ENCODE results near the gene URI1. TPM values are rescaled to one million over a fixed set of nuclear protein-coding genes. Genes with fewer than 3 reads are reported as not detected.

Gene URI1
- total and polyA plus RNA-seq, 2 of the 8 experiments (the other 6 are each of a cell fraction or from before 2014, with no cell fraction given) = 27.7 to 64.3 TPM

DNA sequence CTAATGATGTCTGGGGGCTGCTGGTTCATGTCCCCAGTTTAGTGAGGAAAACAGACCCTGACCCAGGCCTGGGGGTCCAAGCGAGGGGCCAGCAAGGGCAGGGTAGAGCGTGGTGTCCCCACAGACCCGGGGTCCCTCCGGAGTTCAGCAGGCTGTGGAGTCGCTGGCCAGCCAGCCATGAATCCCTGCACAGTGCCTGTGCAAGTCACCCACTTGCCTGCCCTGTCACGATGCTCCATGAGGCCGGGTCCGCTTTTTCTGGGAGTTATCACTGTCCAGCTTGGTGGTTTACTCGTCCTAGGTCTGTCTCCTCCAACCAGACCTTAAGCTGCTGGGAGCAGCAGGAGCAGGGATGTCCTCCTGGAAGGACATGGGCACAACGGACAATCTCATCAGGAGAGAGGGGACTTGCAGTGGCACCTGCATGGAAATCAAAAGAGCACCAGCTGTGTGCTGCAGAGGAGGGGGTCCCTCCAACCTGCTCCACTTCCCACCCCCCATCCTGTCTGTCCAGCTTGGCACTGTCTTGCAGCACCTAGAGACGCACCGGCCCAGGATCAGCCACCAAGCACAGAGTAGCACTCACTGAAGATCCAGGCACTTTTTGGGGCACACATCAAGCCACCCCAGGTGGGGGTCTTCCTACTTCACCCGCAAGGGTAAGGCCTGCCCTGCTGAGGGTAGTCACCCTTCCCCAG lies 121.8 kb downstream of the URI1 start:
- H3K23ac ChIP-seq (ENCODE audit: insufficient read length) = no peak overlapping the region
- H3K18ac ChIP-seq (ENCODE audit: extremely low read depth, low read length) = no peak overlapping the region
- no peak overlapping the region for H3K4me2 ChIP-seq (ENCODE audit: insufficient read depth in 1 of 2, low read depth in 2 of 2, low read length in 2 of 2)
- FAIRE-seq (no peak), DNase-seq (ENCODE audit: low read depth in 1 of 2, low spot score in 2 of 2) (no peak)
- H3K27me3 ChIP-seq (replicated peaks in 1 of 4; ENCODE audit: control insufficient read depth in 3 of 4, extremely low read depth in 1 of 4, insufficient read depth in 3 of 4, low read length in 3 of 4) = no peaks in the 10 kb centered on the region
- peaks cover 0 to 3% of the 10 kb centered on the region in 2 experiments for H4K20me1 ChIP-seq (replicated peaks in 1 of 2; ENCODE audit: control insufficient read depth in 1 of 2, insufficient read depth in 2 of 2, low read length in 2 of 2)
- no peak for TF ChIP-seq POLR2A (IDR thresholded peaks at IDR 0.05; ENCODE audit: control extremely low read depth in 1 of 2, low read depth in 2 of 2, low read length in 2 of 2)
- TF ChIP-seq CTBP2 (IDR thresholded peaks at IDR 0.05; ENCODE audit: borderline replicate concordance, insufficient read depth, insufficient read length, low read length) = no peak
- no peak for TF ChIP-seq TAF1 (IDR thresholded peaks at IDR 0.05; ENCODE audit: low read depth, low read length)
- TF ChIP-seq, protein P1, sequence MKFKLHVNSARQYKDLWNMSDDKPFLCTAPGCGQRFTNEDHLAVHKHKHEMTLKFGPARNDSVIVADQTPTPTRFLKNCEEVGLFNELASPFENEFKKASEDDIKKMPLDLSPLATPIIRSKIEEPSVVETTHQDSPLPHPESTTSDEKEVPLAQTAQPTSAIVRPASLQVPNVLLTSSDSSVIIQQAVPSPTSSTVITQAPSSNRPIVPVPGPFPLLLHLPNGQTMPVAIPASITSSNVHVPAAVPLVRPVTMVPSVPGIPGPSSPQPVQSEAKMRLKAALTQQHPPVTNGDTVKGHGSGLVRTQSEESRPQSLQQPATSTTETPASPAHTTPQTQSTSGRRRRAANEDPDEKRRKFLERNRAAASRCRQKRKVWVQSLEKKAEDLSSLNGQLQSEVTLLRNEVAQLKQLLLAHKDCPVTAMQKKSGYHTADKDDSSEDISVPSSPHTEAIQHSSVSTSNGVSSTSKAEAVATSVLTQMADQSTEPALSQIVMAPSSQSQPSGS (IDR thresholded peaks at IDR 0.05; ENCODE audit: low read length) = no peak
- TF ChIP-seq SIN3A (conservative IDR thresholded peaks at IDR 0.05 in 1 of 2, IDR thresholded peaks at IDR 0.05 in 1 of 2; ENCODE audit: low read depth in 1 of 2, low read length in 2 of 2) = no peak
- TF ChIP-seq HDAC2 (IDR thresholded peaks at IDR 0.05; ENCODE audit: borderline replicate concordance in 1 of 2, low read depth in 2 of 2, low read length in 2 of 2) = no peak
- TF ChIP-seq NRF1 (IDR thresholded peaks at IDR 0.05; ENCODE audit: low read depth, low read length) = no peak
- no peak for TF ChIP-seq SUZ12 (IDR thresholded peaks at IDR 0.05; ENCODE audit: low read length)
- no peak for TF ChIP-seq ASH2L (IDR thresholded peaks at IDR 0.05; ENCODE audit: low read length)
- TF ChIP-seq, protein P2, sequence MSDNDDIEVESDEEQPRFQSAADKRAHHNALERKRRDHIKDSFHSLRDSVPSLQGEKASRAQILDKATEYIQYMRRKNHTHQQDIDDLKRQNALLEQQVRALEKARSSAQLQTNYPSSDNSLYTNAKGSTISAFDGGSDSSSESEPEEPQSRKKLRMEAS (IDR thresholded peaks at IDR 0.05) = no peak
- TF ChIP-seq JUND (IDR thresholded peaks at IDR 0.05; ENCODE audit: low read length) = no peak
- H3K79me1 ChIP-seq (ENCODE audit: low read depth, low read length) = no peaks in the 10 kb centered on the region
- no peak overlapping the region for H4K5ac ChIP-seq (ENCODE audit: insufficient read length, low read depth, low read length)
- H2BK12ac ChIP-seq (ENCODE audit: low read depth, low read length) = 0 out of 2 replicates have a peak overlapping the region, but pooled peaks have one; percentile 27
- H3K4ac ChIP-seq (replicated peaks; ENCODE audit: insufficient read length, low read depth, low read length) = no peak overlapping the region
- H2BK15ac ChIP-seq (ENCODE audit: low read length) = no peak overlapping the region
- no peak overlapping the region for H2AFZ ChIP-seq (ENCODE audit: low read length)
- ChIA-PET POLR2A (ENCODE audit: partially characterized antibody) (no interaction called here), CTCF (ENCODE audit: partially characterized antibody) (interaction anchor here (0.6 kb wide), 1 partner anchor 566 kb away, joined by 3 read pairs; no protein-coding TSS in a partner anchor)
- H2BK20ac ChIP-seq (ENCODE audit: low read length) = no peak overlapping the region
- 90% methylated on average over 12 of the region's 13 CpGs; no CpG with 5 or more reads in 1 of the 2 experiments for WGBS, 2 experiments (ENCODE audit: extremely low coverage in 1 of 2, insufficient coverage in 1 of 2, insufficient read length in 1 of 2, insufficient replicate concordance in 2 of 2, low coverage in 1 of 2, low lambda C conversion rate in 2 of 2, missing lambda C conversion rate in 1 of 2)
- H3K14ac ChIP-seq (ENCODE audit: insufficient read length) = no peak overlapping the region
- H3K4me1 ChIP-seq (replicated peaks in 1 of 4; ENCODE audit: control insufficient read depth in 3 of 4, insufficient read depth in 4 of 4, low read length in 3 of 4) = no peaks in the 10 kb centered on the region
- H3K23me2 ChIP-seq (ENCODE audit: low read depth, low read length) = peaks cover 13% of the 10 kb centered on the region; the same call in 1 of the 2 replicates
- H4K8ac ChIP-seq (ENCODE audit: extremely low read depth, insufficient read depth, low read length) = no peak overlapping the region
- H3K9me3 ChIP-seq (ENCODE audit: insufficient read depth in 2 of 2, low read depth in 1 of 2, low read length in 1 of 2) = no peaks in the 10 kb centered on the region
- no peak overlapping the region for H3K56ac ChIP-seq (replicated peaks; ENCODE audit: insufficient read length, low read depth, low read length)
- no peak overlapping the region for H3K9ac ChIP-seq (replicated peaks in 1 of 4; ENCODE audit: extremely low read depth in 1 of 4, low read depth in 3 of 4, low read length in 3 of 4)
- no peaks in the 10 kb centered on the region for H3K36me3 ChIP-seq (ENCODE audit: control insufficient read depth in 2 of 4, insufficient read depth in 4 of 4, low read length in 3 of 4)
- no peak overlapping the region for H2AK5ac ChIP-seq (ENCODE audit: low read depth, low read length)
- H2BK120ac ChIP-seq (replicated peaks; ENCODE audit: low read depth, low read length) = no peak overlapping the region
- no peaks in the 10 kb centered on the region for H3K79me2 ChIP-seq (ENCODE audit: control insufficient read depth in 1 of 2, insufficient read depth in 2 of 2, low read length in 2 of 2)
- H4K91ac ChIP-seq (replicated peaks; ENCODE audit: insufficient read length, low read length) = no peak overlapping the region
- H3K27ac ChIP-seq (ENCODE audit: low read depth, low read length) = no peak overlapping the region
- no peak overlapping the region for H3K4me3 ChIP-seq (ENCODE audit: extremely low read depth in 1 of 4, insufficient read depth in 2 of 4, low read depth in 3 of 4, low read length in 4 of 4)
- no peak overlapping the region for H2BK5ac ChIP-seq (ENCODE audit: low read depth, low read length)

Data from H1 (cell line).